K562 (cell line): ENCODE measurements around the gene BHLHE40. TPM values are rescaled to one million over a fixed set of nuclear protein-coding genes. Genes with fewer than 3 reads are reported as not detected.

Source experiments
- NEUROD1 ChIP-seq: fragments of 150-350 bp; IDR thresholded peaks from 2 replicates; pipeline ENCODE4 v1.6.1; 2014; ENCODE audit warnings: borderline replicate concordance, low read length, low read depth; ENCODE audit not compliant: partially characterized antibody
- NR4A1 ChIP-seq, 2 experiments: fragments of 250-450 bp in 1 of 2; fragments of 450-650 bp in 1 of 2; sonication (Bioruptor Pico) in 1 of 2; IDR thresholded peaks; 2 replicates each; pipeline versions ENCODE4 v1.4.0 to v1.6.1; 2016 to 2020; ENCODE audit warnings: mild to moderate bottlenecking in 2 of 2, missing compliant biosample characterization in 1 of 2, missing genetic modification characterization in 1 of 2, moderate library complexity in 1 of 2
- YY1 ChIP-seq, 3 experiments: IDR thresholded peaks; 2 replicates each; pipeline ENCODE4 v1.6.1; 2011; ENCODE audit warnings: low read length in 2 of 3, mild to moderate bottlenecking in 2 of 3, moderate library complexity in 2 of 3, borderline replicate concordance in 1 of 3, control low read depth in 1 of 3, low read depth in 1 of 3; ENCODE audit not compliant: insufficient read depth in 3 of 3, insufficient replicate concordance in 2 of 3, control insufficient read depth in 1 of 3, insufficient read length in 1 of 3; ENCODE audit errors: extremely low read depth in 1 of 3
- ZNF165 ChIP-seq: fragments of 250-450 bp; sonication (Bioruptor Pico); IDR thresholded peaks from 2 replicates; pipeline ENCODE4 v1.4.0; 2020; ENCODE audit warnings: borderline replicate concordance
- ZNF24 ChIP-seq: fragments of 450-650 bp; IDR thresholded peaks from 2 replicates; pipeline ENCODE4 v1.6.1; 2016
- ZNF354B ChIP-seq: fragments of 250-450 bp; sonication (Bioruptor Pico); IDR thresholded peaks from 2 replicates; pipeline ENCODE4 v1.4.0; 2020
- polyA plus RNA-seq, 8 experiments: library from polyadenylated mRNA; depleted of rRNA in 4 of 8; stranded (reverse) in 5 of 8; unstranded in 3 of 8; fragments of >200 nt; fragmentation: Nextera tagmentation in 2 of 8; fragmentation: Illumina TruSeq in 1 of 8; extraction: Ambion mirVana in 2 of 8; extraction: Trizol in 1 of 8; gene quantifications; 2 replicates each; pipeline versions ENCODE4 v1.2.1 to v1.2.3, GENCODE V29; 2011 to 2014; ENCODE audit warnings: inconsistent platforms in 1 of 8, missing spikeins in 1 of 8
- total RNA-seq, 7 experiments: library from RNA; depleted of rRNA in 6 of 7; stranded (reverse); fragments of >200 nt in 6 of 7; fragmentation: Illumina TruSeq in 2 of 7; extraction: Trizol in 2 of 7; gene quantifications; 2 replicates each; pipeline versions ENCODE4 v1.2.1 to v1.2.3, GENCODE V29; 2011 to 2021; ENCODE audit warnings: low replicate concordance in 1 of 7
- TF ChIP-seq, protein P1 (sequence below), 2 experiments: fragments of 450-650 bp; formaldehyde crosslinking in 1 of 2; IDR thresholded peaks; 2 replicates each; pipeline versions ENCODE4 v1.4.0 to v1.6.1; 2014 to 2020; ENCODE audit warnings: mild to moderate bottlenecking in 2 of 2, borderline replicate concordance in 1 of 2, low read depth in 1 of 2
- TF ChIP-seq, protein P2 (sequence below), 2 experiments: fragments of 450-650 bp; IDR thresholded peaks; 2 replicates each; pipeline ENCODE4 v1.6.1; 2018; ENCODE audit warnings: mild to moderate bottlenecking in 2 of 2, low read depth in 1 of 2; ENCODE audit not compliant: partially characterized antibody in 2 of 2
- TF ChIP-seq, protein P3 (sequence below): sonication (generic); formaldehyde crosslinking; IDR thresholded peaks from 2 replicates; pipeline ENCODE4 v1.8.0; 2022; ENCODE audit warnings: mild to moderate bottlenecking, missing genetic modification reagents
- TF ChIP-seq, protein P4 (sequence below): fragments of 200-800 bp; sonication (Bioruptor generic); IDR thresholded peaks from 2 replicates; pipeline ENCODE4 v1.6.1; 2017; ENCODE audit warnings: missing genetic modification characterization, missing compliant biosample characterization

Gene BHLHE40
- total and polyA plus RNA-seq, 9 of the 15 experiments (the other 6 are each of a cell fraction or from before 2014, with no cell fraction given): 12.0 to 83.9 (median 31.4) TPM

DNA sequence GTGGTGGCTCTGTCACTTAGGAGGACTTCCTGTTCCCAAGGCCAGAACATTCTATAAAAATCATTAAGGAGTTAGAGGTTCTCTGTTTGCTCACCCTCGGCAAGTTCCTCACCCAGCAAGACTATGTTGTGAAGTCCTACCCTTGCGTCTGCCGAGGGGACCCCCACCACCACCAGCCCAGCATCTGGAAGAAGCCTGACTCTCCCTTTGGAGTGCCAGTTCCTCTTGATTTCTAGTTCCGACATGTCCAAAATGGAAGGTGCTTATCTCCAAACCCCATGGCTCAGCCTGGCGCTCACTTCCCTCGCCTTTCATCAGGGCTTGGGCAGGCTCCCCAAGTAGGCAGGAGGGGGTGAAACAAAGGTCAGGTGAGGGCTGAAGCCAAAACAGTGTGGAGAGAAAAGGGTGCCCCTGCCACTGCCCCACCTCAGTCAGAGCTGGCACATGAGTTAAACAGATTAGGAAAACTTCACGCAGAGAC lies 41.0 kb downstream of the BHLHE40 start (continued):
- TF ChIP-seq, protein P1, sequence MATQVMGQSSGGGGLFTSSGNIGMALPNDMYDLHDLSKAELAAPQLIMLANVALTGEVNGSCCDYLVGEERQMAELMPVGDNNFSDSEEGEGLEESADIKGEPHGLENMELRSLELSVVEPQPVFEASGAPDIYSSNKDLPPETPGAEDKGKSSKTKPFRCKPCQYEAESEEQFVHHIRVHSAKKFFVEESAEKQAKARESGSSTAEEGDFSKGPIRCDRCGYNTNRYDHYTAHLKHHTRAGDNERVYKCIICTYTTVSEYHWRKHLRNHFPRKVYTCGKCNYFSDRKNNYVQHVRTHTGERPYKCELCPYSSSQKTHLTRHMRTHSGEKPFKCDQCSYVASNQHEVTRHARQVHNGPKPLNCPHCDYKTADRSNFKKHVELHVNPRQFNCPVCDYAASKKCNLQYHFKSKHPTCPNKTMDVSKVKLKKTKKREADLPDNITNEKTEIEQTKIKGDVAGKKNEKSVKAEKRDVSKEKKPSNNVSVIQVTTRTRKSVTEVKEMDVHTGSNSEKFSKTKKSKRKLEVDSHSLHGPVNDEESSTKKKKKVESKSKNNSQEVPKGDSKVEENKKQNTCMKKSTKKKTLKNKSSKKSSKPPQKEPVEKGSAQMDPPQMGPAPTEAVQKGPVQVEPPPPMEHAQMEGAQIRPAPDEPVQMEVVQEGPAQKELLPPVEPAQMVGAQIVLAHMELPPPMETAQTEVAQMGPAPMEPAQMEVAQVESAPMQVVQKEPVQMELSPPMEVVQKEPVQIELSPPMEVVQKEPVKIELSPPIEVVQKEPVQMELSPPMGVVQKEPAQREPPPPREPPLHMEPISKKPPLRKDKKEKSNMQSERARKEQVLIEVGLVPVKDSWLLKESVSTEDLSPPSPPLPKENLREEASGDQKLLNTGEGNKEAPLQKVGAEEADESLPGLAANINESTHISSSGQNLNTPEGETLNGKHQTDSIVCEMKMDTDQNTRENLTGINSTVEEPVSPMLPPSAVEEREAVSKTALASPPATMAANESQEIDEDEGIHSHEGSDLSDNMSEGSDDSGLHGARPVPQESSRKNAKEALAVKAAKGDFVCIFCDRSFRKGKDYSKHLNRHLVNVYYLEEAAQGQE (IDR thresholded peaks at IDR 0.05; ENCODE audit: borderline replicate concordance): 0 out of 2 replicates have a peak, but pooled peaks have one; percentile 3
- TF ChIP-seq, protein P1 (CRISPR knock-in tag; IDR thresholded peaks at IDR 0.05; ENCODE audit: low read depth): no peak
- no peak for TF ChIP-seq ZNF24
- TF ChIP-seq, protein P2, sequence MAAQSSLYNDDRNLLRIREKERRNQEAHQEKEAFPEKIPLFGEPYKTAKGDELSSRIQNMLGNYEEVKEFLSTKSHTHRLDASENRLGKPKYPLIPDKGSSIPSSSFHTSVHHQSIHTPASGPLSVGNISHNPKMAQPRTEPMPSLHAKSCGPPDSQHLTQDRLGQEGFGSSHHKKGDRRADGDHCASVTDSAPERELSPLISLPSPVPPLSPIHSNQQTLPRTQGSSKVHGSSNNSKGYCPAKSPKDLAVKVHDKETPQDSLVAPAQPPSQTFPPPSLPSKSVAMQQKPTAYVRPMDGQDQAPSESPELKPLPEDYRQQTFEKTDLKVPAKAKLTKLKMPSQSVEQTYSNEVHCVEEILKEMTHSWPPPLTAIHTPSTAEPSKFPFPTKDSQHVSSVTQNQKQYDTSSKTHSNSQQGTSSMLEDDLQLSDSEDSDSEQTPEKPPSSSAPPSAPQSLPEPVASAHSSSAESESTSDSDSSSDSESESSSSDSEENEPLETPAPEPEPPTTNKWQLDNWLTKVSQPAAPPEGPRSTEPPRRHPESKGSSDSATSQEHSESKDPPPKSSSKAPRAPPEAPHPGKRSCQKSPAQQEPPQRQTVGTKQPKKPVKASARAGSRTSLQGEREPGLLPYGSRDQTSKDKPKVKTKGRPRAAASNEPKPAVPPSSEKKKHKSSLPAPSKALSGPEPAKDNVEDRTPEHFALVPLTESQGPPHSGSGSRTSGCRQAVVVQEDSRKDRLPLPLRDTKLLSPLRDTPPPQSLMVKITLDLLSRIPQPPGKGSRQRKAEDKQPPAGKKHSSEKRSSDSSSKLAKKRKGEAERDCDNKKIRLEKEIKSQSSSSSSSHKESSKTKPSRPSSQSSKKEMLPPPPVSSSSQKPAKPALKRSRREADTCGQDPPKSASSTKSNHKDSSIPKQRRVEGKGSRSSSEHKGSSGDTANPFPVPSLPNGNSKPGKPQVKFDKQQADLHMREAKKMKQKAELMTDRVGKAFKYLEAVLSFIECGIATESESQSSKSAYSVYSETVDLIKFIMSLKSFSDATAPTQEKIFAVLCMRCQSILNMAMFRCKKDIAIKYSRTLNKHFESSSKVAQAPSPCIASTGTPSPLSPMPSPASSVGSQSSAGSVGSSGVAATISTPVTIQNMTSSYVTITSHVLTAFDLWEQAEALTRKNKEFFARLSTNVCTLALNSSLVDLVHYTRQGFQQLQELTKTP (IDR thresholded peaks at IDR 0.05; ENCODE audit: low read depth in 1 of 2, partially characterized antibody in 2 of 2): no peak
- TF ChIP-seq, protein P3, sequence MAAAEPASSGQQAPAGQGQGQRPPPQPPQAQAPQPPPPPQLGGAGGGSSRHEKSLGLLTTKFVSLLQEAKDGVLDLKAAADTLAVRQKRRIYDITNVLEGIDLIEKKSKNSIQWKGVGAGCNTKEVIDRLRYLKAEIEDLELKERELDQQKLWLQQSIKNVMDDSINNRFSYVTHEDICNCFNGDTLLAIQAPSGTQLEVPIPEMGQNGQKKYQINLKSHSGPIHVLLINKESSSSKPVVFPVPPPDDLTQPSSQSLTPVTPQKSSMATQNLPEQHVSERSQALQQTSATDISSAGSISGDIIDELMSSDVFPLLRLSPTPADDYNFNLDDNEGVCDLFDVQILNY (CRISPR knock-in tag): 0 out of 2 replicates have a peak, but pooled peaks have one; percentile 19
- peak in 1 of 3 experiments; percentile 32 for TF ChIP-seq YY1 (IDR thresholded peaks at IDR 0.05; ENCODE audit: borderline replicate concordance in 1 of 3, control insufficient read depth in 1 of 3, extremely low read depth in 1 of 3, insufficient read depth in 3 of 3, insufficient read length in 1 of 3, insufficient replicate concordance in 2 of 3, low read depth in 1 of 3, low read length in 2 of 3)
- TF ChIP-seq ZNF354B (CRISPR knock-in tag): no peak
- TF ChIP-seq NEUROD1: no peak
- TF ChIP-seq, protein P4, sequence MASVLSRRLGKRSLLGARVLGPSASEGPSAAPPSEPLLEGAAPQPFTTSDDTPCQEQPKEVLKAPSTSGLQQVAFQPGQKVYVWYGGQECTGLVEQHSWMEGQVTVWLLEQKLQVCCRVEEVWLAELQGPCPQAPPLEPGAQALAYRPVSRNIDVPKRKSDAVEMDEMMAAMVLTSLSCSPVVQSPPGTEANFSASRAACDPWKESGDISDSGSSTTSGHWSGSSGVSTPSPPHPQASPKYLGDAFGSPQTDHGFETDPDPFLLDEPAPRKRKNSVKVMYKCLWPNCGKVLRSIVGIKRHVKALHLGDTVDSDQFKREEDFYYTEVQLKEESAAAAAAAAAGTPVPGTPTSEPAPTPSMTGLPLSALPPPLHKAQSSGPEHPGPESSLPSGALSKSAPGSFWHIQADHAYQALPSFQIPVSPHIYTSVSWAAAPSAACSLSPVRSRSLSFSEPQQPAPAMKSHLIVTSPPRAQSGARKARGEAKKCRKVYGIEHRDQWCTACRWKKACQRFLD: peak; percentile 17; the same call in 1 of the 2 replicates
- peak; percentile 7; the same call in 1 of the 2 replicates for TF ChIP-seq ZNF165
- no peak for TF ChIP-seq NR4A1 (CRISPR knock-in tag; IDR thresholded peaks at IDR 0.05)
- TF ChIP-seq NR4A1 (tag; IDR thresholded peaks at IDR 0.05): peak; percentile 43
